ENCODE data around the gene TM2D1.

Gene TM2D1

DNA sequence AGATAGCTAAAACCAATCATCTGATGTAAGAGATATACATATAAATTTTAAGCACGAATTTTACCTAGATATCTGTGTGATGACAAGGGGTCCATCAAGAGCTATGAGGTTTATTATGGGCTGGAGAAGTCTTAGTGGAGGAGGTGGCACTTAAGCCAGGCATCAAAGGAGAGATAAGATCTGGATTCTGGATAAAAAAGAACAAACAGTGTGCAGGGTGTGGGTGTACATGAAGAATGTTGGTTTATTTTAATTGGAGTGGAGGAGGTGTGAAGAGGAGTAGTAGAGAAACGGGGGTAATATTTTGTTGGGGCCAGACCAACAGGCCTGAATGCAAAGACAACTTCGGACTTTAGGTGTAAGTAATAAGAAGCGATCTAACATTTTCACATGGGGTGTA lies 80.6 kb downstream of the TM2D1 start:
- no peak overlapping the region for H3K27ac Mint-ChIP-seq
- H3K4me3 Mint-ChIP-seq, result no peak overlapping the region
- peaks cover 10% of the 10 kb centered on the region for H3K4me1 Mint-ChIP-seq (ENCODE audit: low read depth)
- H3K36me3 Mint-ChIP-seq (ENCODE audit: low read depth), result no peaks in the 10 kb centered on the region
- no peaks in the 10 kb centered on the region for H3K9me3 Mint-ChIP-seq
- peaks cover 9% of the 10 kb centered on the region for H3K27me3 Mint-ChIP-seq (ENCODE audit: low read depth)

DNA sequence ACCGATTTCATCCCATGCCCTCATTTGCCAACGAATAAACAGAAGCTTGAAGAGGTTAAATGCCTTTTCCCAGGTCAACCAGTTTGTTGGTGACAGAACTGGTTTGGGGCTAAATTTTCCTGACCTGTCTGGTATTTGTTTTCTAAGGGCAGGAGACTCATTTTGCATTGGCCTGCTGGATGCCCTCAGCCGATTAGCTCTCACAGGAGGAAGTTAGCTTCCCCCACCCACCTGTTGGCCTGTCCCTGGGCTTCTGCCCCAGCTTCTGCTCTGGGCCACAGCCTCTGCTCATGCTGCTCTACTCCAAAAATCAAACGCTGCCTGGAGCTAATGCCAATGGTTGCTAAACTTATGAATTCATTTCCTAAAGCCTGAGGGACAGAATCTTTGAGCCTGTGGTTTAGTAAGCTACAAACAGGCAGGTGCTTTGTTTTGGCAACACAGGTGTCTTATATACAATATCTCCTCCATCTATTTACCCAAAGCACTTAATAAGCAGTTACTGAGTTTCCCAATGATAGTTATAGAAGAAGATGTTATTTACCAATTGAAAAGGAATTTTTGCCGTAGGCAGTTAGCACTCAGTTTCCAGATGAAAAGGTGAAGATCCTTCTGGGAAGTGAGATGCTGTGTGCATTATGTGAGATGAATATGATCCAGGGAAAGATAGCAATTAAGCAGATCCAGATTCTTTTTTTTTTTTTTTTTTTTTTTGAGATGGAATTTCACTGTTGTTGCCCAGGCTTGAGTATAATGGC lies 82.3 kb downstream of the TM2D1 start:
- Mint-ChIP-seq H3K27ac (no peak overlapping the region), H3K36me3 (ENCODE audit: low read depth) (no peaks in the 10 kb centered on the region), H3K4me3 (no peak overlapping the region), H3K27me3 (ENCODE audit: low read depth) (peaks cover 9% of the 10 kb centered on the region), H3K4me1 (ENCODE audit: low read depth) (peaks cover 10% of the 10 kb centered on the region), H3K9me3 (no peaks in the 10 kb centered on the region)

GRCh38 chr1:61641578-61642336 lies 83.2 kb downstream of the TM2D1 start:
- Mint-ChIP-seq H3K4me1 (ENCODE audit: low read depth) (peaks cover 10% of the 10 kb centered on the region), H3K27ac (no peak overlapping the region), H3K27me3 (ENCODE audit: low read depth) (peaks cover 9% of the 10 kb centered on the region), H3K36me3 (ENCODE audit: low read depth) (no peaks in the 10 kb centered on the region), H3K4me3 (peak overlapping the region; percentile 67), H3K9me3 (no peaks in the 10 kb centered on the region)

GRCh38 chr1:61640531-61641530 lies 84.1 kb downstream of the TM2D1 start:
- peak overlapping the region; percentile 67 for H3K4me3 Mint-ChIP-seq
- H3K9me3 Mint-ChIP-seq, result no peaks in the 10 kb centered on the region
- H3K4me1 Mint-ChIP-seq (ENCODE audit: low read depth), result peaks cover 10% of the 10 kb centered on the region
- peaks cover 13% of the 10 kb centered on the region for H3K27me3 Mint-ChIP-seq (ENCODE audit: low read depth)
- H3K27ac Mint-ChIP-seq, result peak overlapping the region; percentile 68
- no peaks in the 10 kb centered on the region for H3K36me3 Mint-ChIP-seq (ENCODE audit: low read depth)

- Mint-ChIP-seq H3K36me3 (ENCODE audit: low read depth) (no peaks in the 10 kb centered on the region), H3K9me3 (no peaks in the 10 kb centered on the region), H3K27ac (no peak overlapping the region), H3K27me3 (ENCODE audit: low read depth) (peaks cover 13% of the 10 kb centered on the region), H3K4me3 (no peak overlapping the region), H3K4me1 (ENCODE audit: low read depth) (peaks cover 10% of the 10 kb centered on the region)
These were observed 85.2 kb downstream of the TM2D1 start for GRCh38 chr1:61639608-61640336.

DNA sequence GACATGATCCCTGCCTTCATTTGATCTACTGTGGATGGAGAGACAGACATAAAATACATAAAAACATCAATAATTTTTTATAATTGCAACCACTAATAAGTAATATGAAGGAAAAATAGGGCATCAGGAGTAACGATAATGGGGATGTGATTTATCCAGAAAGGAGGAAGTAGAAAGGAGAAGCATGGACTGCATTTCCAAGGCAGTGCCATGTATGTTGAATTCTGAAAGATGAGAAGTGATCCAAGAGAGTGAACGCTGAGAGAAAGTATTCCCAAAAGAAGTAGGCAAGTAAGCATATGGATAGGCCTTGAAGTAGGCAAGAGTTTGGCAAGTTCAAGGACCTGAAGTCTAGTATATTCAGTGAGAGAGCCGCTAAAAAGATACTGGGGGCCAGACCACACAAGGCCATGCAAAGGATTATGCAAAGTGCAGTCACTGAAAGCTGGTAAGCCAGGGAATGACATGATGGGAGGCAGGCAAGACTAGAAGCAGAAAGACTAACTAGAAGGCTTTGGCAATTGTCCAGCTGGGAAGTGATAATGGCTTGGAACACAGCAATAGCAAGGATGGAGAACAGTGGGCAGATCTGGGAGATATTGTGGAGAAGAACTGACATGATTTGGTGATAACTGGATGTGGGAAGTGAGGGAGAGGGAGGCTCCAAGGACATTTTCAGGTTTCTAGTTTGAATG lies 85.9 kb downstream of the TM2D1 start:
- H3K27ac Mint-ChIP-seq, result no peak overlapping the region
- no peaks in the 10 kb centered on the region for H3K36me3 Mint-ChIP-seq (ENCODE audit: low read depth)
- no peaks in the 10 kb centered on the region for H3K9me3 Mint-ChIP-seq
- H3K4me3 Mint-ChIP-seq, result no peak overlapping the region
- peaks cover 13% of the 10 kb centered on the region for H3K27me3 Mint-ChIP-seq (ENCODE audit: low read depth)
- peaks cover 10% of the 10 kb centered on the region for H3K4me1 Mint-ChIP-seq (ENCODE audit: low read depth)

GRCh38 chr1:61638296-61638695 lies 86.6 kb downstream of the TM2D1 start:
- H3K9me3 Mint-ChIP-seq, result no peaks in the 10 kb centered on the region
- H3K27ac Mint-ChIP-seq, result no peak overlapping the region
- peaks cover 13% of the 10 kb centered on the region for H3K27me3 Mint-ChIP-seq (ENCODE audit: low read depth)
- no peak overlapping the region for H3K4me3 Mint-ChIP-seq
- no peaks in the 10 kb centered on the region for H3K36me3 Mint-ChIP-seq (ENCODE audit: low read depth)
- peaks cover 10% of the 10 kb centered on the region for H3K4me1 Mint-ChIP-seq (ENCODE audit: low read depth)

- Mint-ChIP-seq H3K36me3 (ENCODE audit: low read depth) (no peaks in the 10 kb centered on the region), H3K27me3 (ENCODE audit: low read depth) (peaks cover 13% of the 10 kb centered on the region), H3K27ac (no peak overlapping the region), H3K4me3 (no peak overlapping the region), H3K9me3 (no peaks in the 10 kb centered on the region), H3K4me1 (ENCODE audit: low read depth) (peaks cover 10% of the 10 kb centered on the region)
These were observed 87.5 kb downstream of the TM2D1 start for GRCh38 chr1:61637470-61637869.

GRCh38 chr1:61636814-61637213 lies 88.1 kb downstream of the TM2D1 start:
- Mint-ChIP-seq H3K4me1 (ENCODE audit: low read depth) (peaks cover 9% of the 10 kb centered on the region), H3K27ac (no peak overlapping the region), H3K4me3 (no peak overlapping the region), H3K27me3 (ENCODE audit: low read depth) (peaks cover 12% of the 10 kb centered on the region), H3K9me3 (no peaks in the 10 kb centered on the region), H3K36me3 (ENCODE audit: low read depth) (no peaks in the 10 kb centered on the region)

GRCh38 chr1:61636376-61636775 lies 88.6 kb downstream of the TM2D1 start:
- no peak overlapping the region for H3K4me3 Mint-ChIP-seq

GRCh38 chr1:61635557-61635956 lies 89.4 kb downstream of the TM2D1 start:
- peaks cover 7% of the 10 kb centered on the region for H3K27me3 Mint-ChIP-seq (ENCODE audit: low read depth)
- H3K4me1 Mint-ChIP-seq (ENCODE audit: low read depth), result no peaks in the 10 kb centered on the region
- no peak overlapping the region for H3K4me3 Mint-ChIP-seq
- H3K27ac Mint-ChIP-seq, result no peak overlapping the region
- H3K36me3 Mint-ChIP-seq (ENCODE audit: low read depth), result no peaks in the 10 kb centered on the region
- H3K9me3 Mint-ChIP-seq, result no peaks in the 10 kb centered on the region

More at GRCh38 chr1:61636376-61636775, 88.6 kb downstream of the TM2D1 start:
- H3K27me3 Mint-ChIP-seq (ENCODE audit: low read depth), result peaks cover 10% of the 10 kb centered on the region
- no peaks in the 10 kb centered on the region for H3K9me3 Mint-ChIP-seq
- no peak overlapping the region for H3K27ac Mint-ChIP-seq
- H3K36me3 Mint-ChIP-seq (ENCODE audit: low read depth), result no peaks in the 10 kb centered on the region
- peaks cover 5% of the 10 kb centered on the region for H3K4me1 Mint-ChIP-seq (ENCODE audit: low read depth)

DNA sequence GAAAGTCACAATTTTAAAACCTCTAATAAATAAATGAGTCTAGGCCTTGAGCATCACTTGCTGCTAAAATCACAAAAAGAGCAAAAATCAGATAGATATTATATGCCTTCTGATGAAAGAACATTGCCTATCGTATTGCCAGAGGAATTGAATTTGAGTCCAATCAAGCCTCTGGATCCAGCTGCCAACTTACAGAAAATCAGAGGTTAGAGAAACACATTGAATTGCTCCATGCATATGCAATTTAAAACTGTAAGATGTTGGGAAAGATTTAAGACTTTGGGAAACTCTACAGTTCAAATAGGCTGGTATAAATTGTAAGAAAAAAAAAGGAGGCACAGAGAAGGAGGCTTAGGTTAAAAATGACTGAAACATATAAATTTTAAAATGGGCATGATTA lies 93.5 kb downstream of the TM2D1 start:
- Mint-ChIP-seq H3K27me3 (ENCODE audit: low read depth) (peaks cover 12% of the 10 kb centered on the region), H3K9me3 (no peaks in the 10 kb centered on the region), H3K4me3 (no peak overlapping the region), H3K27ac (no peak overlapping the region), H3K4me1 (ENCODE audit: low read depth) (no peaks in the 10 kb centered on the region), H3K36me3 (ENCODE audit: low read depth) (no peaks in the 10 kb centered on the region)

Measured in T-helper 1 cell treated with Interleukin-12 subunit alpha and Interleukin-12 subunit beta and Interleukin-4 antibody, amounts not matched to agents 30 μg/mL and 1 μg/mL, for 36 hours (primary cell).